ENCODE data around the gene POU3F2.
A peak's percentile ranks its signal among the peaks of the same experiment; 100 is the strongest.

The POU3F2 gene

DNA sequence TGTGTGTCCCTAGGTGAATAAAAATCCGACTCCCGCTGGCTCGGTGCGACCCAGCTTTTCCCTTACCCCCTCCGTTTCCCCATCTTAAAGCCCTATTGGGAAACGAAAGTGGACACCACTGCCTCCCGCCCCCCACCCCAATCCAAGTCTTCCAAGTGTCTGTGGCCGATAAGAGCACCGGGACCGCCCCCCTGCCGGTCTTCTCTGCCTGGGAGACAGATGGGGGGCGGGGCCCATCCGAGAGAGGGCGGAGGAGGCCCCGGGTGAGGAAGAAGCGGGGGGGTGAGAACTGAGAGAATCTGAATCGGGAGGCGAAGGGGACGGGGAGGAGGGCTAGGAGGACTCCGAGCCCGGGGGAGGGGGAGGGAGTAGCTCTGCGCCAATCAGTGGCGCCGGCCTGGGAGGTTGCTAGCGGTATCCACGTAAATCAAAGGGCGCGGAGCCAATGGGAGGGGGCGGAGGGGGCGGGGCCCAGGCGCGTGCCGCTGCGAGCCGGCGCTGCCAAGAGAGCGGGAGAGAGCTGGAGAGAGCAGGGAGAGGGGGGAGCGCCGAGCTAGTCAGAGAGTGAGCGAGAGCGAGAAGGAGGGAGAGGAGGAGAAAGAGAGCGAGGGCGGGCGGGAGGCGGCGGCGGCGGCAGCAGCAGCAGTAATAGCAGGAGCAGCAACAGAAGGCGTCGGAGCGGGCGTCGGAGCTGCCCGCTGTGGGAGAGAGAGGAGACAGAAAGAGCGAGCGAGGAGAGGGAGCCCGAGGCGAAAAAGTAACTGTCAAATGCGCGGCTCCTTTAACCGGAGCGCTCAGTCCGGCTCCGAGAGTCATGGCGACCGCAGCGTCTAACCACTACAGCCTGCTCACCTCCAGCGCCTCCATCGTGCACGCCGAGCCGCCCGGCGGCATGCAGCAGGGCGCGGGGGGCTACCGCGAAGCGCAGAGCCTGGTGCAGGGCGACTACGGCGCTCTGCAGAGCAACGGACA is at the start of gene POU3F2:
POU3F2 (plus strand) TSS at position 515 of the 972 bp plus-strand sequence; CDS start at position 815, 300 bp downstream.
- DNase-seq, result peak; percentile 51

GRCh38 chr6:98787435-98787834 is 46.9 kb upstream of the POU3F2 start:
- DNase-seq, result no peak

DNA sequence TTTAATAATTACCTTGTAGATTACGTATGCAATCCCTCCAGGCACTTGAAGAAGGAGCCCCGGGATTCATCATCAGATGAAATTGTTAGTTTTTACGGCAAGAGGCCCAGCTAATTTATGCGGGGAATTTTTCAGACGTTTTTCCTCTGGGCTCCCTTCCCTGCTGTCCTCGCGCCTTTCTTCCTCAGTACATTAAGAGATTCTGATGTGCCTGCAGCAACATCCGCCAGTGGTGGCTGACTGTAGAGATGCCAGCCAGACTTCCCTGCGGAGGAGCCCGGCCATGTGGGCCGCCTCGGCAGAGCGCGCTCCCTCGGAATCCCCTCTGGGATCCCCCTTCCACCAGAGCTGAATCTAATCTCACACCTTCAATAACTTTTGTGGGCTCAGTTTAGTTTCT is 46.4 kb upstream of the POU3F2 start:
- DNase-seq, result no peak

GRCh38 chr6:98794307-98794842 is 40.0 kb upstream of the POU3F2 start:
- DNase-seq, result no peak

DNA sequence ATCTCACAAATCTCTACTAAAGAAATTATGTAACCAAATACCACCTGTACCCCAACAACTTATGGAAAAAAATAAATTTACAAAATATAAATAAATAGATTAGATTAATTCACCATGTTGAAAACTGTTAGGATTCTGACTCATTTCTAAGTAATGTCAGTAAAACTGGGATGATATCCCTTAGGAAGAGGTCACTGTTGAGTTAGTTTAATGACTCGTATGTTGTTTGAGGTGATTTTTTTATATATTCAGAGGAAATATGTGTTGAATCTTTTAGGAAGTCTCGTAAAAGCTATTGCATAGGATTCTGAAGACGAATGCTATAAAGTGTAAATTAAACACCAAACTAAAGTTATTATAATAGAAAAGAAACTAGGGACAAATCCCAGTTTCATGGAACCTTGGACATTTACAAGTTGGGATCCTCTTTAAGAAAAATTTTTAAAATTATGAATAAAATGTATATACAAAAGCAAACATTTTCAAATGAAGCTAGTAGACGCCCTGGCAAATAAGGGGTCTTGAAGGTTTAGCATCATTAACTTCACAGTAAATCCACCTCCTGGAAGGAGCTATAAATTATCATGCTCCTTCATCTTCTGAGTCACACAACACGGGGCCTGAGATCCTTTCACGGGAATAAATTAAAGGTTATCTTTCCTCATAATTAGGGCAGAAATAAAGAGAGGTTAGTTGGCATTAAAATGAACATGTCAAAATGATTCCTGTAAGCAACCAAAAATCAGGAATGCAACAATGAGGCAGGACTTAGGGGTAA is 37.0 kb upstream of the POU3F2 start:
- no peak for DNase-seq

DNA sequence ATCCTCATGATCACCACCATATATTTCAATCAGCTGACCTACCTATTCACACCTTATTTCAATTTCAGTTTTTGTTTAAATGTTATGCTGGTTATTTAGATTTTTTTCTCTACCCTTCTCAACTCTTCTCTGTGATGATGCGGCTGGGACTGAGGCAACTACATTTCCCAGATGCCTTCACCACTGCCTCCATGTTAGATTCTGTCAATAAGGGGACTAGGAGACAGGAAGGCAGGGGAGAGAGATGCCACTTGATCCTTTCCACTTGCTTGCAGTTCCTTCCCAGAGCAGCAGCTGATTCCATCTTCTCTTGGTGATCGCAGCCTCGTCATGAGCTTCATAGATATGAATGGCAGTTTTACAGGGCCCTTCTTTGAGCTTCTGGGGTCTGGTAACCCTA is 33.5 kb upstream of the POU3F2 start:
- no peak for DNase-seq

DNA sequence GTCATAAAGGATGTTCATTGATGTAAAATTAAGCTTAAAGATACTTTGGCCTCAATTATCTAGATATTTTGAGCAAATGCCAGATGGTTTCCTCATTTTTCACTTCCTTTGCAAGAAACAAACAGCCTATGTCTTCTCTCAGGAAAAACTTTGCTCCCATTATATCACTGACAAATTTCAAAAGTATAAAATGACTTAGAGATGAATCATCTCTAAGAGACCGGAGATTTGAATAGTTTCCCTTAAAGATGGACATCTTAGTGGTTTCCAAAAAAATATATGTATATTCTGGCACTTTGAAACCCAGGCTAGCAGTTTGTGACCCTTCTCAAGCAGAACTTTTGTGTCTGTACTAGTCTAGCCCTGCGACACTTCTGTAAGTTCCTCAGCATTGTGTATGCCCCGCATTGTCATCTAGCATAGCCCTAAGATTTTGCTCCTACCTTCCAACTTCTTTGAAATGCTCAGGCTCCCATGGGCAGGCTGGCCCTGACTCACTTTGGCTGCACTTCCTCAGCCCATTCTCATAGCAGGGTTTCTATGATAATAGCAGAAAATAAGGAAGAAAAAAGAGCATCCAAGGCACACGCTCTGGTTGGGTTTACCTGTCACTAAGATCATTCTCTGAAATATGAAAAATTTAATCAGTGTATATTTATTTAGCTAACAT is 25.7 kb upstream of the POU3F2 start:
- no peak for DNase-seq

DNA sequence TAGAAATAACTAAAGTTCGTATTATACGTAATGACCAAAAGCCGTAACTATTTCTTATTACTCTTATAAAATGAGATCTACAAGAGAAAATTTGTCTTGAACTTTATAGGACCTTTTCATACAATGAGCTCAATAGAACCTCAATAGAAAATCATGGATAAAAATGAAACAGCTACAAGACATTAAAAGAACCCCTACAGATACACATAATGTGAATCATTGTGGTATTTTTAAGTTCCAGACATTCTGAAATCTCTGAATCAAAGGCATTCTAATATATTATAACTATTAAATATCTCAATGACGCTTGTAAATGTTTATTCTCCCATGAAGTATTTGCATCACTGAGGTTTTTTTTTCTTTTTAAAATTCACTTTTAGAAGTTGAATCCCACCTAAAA is 22.2 kb upstream of the POU3F2 start:
- no peak for DNase-seq

DNA sequence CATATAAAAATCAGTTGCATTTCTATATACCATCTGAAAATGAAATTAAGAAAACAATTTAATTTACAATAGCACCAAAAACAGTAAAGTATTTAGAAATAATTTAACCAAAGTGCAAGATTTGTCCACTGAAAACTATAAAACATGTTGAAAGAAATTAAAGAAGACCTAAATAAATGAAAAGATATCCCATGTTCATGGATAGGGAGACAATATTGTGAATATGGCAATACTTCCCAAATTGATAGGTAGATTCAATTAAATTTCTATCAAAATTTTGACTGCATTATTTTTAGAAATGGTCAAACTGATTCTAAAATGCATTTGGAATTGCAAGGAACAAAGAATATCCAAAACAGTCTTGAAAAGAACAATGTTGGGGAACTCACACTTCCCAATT is 17.6 kb upstream of the POU3F2 start:
- no peak for DNase-seq

DNA sequence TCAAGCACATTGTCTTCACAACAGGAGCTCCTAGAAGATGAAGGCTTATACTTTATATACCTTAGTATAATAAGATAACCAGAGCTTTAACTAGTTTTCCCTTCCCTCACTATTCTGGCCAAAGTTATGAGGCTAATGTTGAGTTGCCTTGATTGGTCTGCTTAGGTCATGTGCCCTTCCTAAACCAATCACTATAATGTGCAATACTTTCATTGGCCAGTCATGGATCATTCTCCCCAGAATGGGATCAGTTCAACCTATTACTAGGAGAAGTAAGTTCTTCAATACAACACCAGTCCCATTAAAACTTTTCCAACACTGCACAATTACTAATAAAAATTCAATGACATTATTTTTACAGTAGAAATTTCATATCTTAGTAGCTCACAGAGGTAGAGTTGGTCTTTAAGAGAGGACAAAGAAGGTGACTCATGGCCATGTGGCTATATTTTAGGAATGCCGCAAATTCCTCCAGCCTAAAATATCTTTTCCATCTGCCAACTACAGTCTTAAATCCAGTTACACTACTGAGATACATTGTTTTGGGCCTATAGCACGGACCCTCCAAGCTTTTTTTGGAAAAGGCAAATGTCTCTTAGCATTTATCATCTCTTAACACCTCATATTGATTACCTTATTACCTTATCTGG is 12.5 kb upstream of the POU3F2 start:
- no peak for DNase-seq

DNA sequence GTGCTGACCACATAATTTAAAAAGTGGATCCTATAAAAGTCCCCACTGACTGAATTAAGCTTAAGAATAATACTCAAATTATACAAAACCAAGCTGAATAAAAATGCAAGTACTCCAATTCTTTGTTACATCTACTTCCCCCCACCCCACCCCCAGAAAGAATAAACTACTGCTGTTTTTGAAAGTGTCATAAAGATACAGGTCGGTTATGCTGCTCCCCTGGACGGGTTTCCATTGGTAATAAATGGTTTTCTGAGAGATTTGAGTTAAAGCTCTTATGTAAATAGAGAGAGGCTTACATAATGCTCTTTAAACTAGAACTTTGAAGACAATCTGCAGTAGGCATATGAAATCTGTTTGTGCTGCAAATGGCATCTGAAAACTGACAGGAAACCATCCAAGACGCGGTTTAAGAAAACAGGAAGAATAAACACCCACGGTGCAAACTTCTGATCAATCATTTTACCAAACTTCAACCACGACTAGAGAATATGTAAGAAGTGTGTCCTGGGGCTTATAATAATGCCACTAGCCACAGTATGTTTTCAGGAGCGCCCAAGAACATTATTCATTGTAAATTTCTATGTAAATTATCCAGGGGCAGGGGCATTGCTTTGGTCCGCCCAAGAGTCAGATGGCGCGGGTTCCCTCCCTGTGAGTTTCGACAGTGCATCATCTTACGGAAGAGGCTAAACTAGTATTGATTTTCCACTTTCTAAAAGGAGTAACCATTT is 10.8 kb upstream of the POU3F2 start:
- no peak for DNase-seq

DNA sequence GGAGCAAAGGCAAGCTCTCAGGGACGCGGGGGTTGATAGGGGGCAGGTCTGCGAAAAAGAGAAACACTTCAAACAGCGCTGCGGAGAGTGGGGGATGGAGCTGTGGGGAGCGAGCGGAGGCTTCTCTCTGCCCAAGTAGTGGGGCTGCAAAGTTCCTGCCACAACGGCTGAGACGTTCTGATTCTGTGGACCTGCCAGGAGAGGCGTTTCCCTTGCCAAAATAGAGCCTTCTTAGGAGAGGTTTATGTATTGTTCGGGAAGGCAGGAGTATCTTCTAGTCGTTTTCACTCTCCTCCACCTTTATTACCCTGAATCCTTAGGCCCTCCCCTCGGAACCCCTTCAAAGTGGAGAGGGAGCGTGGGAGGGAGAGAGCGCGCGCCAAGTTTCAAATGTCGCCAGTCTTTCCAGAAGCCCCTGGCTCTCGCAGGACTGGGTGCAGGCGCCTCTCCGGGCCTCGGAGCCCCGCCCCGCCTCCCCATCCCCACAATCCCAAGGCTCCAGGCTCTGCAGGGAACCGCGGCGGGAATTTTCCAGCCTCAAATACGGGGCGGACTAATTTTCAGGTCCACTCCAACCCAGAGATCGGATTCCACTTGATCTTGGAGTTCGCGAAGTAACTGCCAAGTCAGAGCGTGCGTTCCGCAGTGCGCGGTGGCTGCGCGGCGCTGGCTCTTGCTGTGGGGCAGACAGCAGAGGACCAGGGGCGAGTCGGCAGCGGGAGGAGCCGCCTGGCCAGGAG is 10.0 kb upstream of the POU3F2 start:
- DNase-seq, result no peak

GRCh38 chr6:98824902-98825599 is 9.3 kb upstream of the POU3F2 start:
- DNase-seq, result no peak

DNA sequence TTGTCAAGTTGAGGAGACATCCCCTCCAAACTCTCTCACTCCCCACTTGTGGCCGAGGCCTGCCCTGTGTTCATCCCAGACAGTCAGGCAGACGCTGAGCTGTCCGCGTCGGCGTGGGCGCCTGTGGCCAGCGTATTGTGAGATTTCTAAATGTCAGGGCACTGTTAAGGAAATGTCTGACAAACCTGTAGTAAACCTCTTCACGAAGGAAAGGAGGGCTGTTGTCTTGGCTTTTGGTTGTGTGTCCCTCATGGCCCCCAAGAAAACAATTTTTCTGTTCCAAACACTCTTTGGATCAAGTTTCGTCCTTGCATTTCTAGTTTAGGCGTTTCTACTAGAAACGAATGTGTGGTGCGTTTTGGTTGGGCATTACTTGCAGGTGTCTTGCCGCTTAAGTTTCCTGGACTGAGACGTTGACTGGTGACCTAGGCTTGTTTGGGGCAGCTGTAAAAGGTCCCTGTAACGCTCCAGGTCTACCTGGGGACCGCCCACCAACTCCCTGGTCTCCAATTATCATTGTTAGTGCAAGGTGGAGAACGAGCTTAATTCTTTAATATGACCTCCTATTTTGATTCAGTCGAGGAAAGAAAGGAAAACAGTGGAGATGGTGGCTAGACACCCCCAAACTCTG is 8.7 kb upstream of the POU3F2 start:
- no peak for DNase-seq

GRCh38 chr6:98827295-98828159 is 6.8 kb upstream of the POU3F2 start:
- DNase-seq, result no peak

- no peak for DNase-seq
Observed at GRCh38 chr6:98828211-98828788, 6.1 kb upstream of the POU3F2 start.

DNA sequence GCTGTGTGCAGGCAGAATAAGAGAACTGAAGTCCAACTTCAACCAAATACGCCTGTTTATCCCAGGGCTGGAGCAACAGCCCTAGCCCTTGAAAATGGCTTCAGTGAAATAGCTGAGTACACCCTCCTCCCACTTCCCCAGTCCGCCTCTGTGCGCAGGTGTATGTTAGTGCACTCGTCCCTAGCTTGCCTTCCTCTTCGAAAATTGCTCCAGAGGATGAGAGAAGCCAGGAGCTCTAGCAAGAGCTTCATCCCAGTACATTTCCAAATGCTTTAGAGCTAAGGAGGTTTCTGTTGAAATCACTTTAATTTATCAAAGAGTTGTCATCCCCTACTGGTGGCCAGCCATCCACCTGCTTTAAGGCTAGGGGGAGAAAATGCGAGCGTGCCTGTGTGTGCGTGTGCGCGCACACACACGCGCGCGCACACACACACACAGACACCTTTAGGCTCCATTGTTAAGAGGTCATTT is 5.4 kb upstream of the POU3F2 start:
- no peak for DNase-seq

- no peak for DNase-seq
Observed at GRCh38 chr6:98830146-98830545, 4.2 kb upstream of the POU3F2 start.
